C4-2B (cell line): ENCODE results near the gene CYTH2.

Experiments
- CTCF ChIP-seq: fragments of 450-650 bp; conservative IDR thresholded peaks from 2 replicates; pipeline ENCODE4 v1.5.1; 2017; ENCODE audit warnings: mild to moderate bottlenecking
- ZFX ChIP-seq: fragments of 450-650 bp; IDR thresholded peaks from 2 replicates; pipeline ENCODE4 v1.6.1; 2017

- TF ChIP-seq CTCF (no peak), ZFX (no peak)
Measured at GRCh38 chr19:48530066-48530720, 61.0 kb downstream of the CYTH2 start.
